Large intestine (tissue), 3 donors: Measurements from ENCODE around the gene ADK. TPM values are rescaled to one million over a fixed set of nuclear protein-coding genes. Genes with fewer than 3 reads are reported as not detected.

Source experiments
- DNase-seq, 2 donors: peaks; one replicate each; pipeline versions ENCODE4 v3.0.0 to v3.0.0-alpha.2; 2013
- H3K27ac ChIP-seq: one replicate; pipeline ENCODE4 v1.5.1; 2013; ENCODE audit warnings: low read length
- H3K27me3 ChIP-seq: 2 replicates; pipeline ENCODE4 v1.6.1; 2013; ENCODE audit warnings: low read length; ENCODE audit not compliant: control insufficient read depth, insufficient read depth
- H3K36me3 ChIP-seq: 2 replicates; pipeline ENCODE4 v1.6.1; 2013; ENCODE audit warnings: low read length; ENCODE audit not compliant: control insufficient read depth, insufficient read depth
- H3K4me1 ChIP-seq: one replicate; pipeline ENCODE4 v1.6.1; 2013; ENCODE audit warnings: low read length; ENCODE audit not compliant: control insufficient read depth, insufficient read depth
- H3K4me3 ChIP-seq: one replicate; pipeline ENCODE4 v1.5.1; 2013; ENCODE audit warnings: low read length
- H3K9me3 ChIP-seq: one replicate; pipeline ENCODE4 v1.6.1; 2013; ENCODE audit warnings: mild to moderate bottlenecking, low read depth, low read length, moderate library complexity; ENCODE audit not compliant: control insufficient read depth
- WGBS: methylation state at CpG from one replicate; pipeline ENCODE4 v1.1.5; 2013; ENCODE audit warnings: low lambda C conversion rate; ENCODE audit not compliant: insufficient coverage; 5-methylcytosine and 5-hydroxymethylcytosine counted together
- polyA plus RNA-seq: library from polyadenylated mRNA; unstranded; fragments of 120-200 nt; gene quantifications from one replicate; pipeline ENCODE4 v1.2.1, GENCODE V29; 2013

ADK gene
- polyA plus RNA-seq, 1 donor, result 30.1 TPM

GRCh38 chr10:74672430-74673165, 521.6 kb downstream of the ADK start:
- H3K36me3 ChIP-seq, result peaks cover 11% of the 10 kb centered on the region
- no peak for DNase-seq
- H3K4me1 ChIP-seq, result no peaks in the 10 kb centered on the region

GRCh38 chr10:74674927-74675326, 523.9 kb downstream of the ADK start:
- Histone ChIP-seq H3K27ac (no peak overlapping the region), H3K4me3 (no peak overlapping the region), H3K9me3 (peaks cover 8% of the 10 kb centered on the region), H3K36me3 (peaks cover 11% of the 10 kb centered on the region), H3K4me1 (no peaks in the 10 kb centered on the region), H3K27me3 (no peaks in the 10 kb centered on the region)
- DNase-seq, result no peak
- 100% methylated on average over 1 of the region's 1 CpG for WGBS

More at GRCh38 chr10:74672430-74673165, 521.6 kb downstream of the ADK start:
- Histone ChIP-seq H3K27ac (no peak overlapping the region), H3K27me3 (no peaks in the 10 kb centered on the region), H3K9me3 (peaks cover 8% of the 10 kb centered on the region), H3K4me3 (no peak overlapping the region)

GRCh38 chr10:74675484-74675883, 524.5 kb downstream of the ADK start:
- H3K4me1 ChIP-seq, result no peaks in the 10 kb centered on the region
- no peak overlapping the region for H3K4me3 ChIP-seq
- no peak for DNase-seq
- no peak overlapping the region for H3K27ac ChIP-seq
- peaks cover 11% of the 10 kb centered on the region for H3K36me3 ChIP-seq
- H3K9me3 ChIP-seq, result peaks cover 8% of the 10 kb centered on the region
- H3K27me3 ChIP-seq, result no peaks in the 10 kb centered on the region

- no peak overlapping the region for H3K4me3 ChIP-seq
- WGBS, result no CpG with 5 or more reads among the region's 1 CpG
- peaks cover 6% of the 10 kb centered on the region for H3K4me1 ChIP-seq
- peaks cover 8% of the 10 kb centered on the region for H3K9me3 ChIP-seq
- no peak for DNase-seq
- H3K36me3 ChIP-seq, result peaks cover 9% of the 10 kb centered on the region
- no peaks in the 10 kb centered on the region for H3K27me3 ChIP-seq
- H3K27ac ChIP-seq, result no peak overlapping the region
Observed at GRCh38 chr10:74677951-74678350, 526.9 kb downstream of the ADK start.

- Histone ChIP-seq H3K9me3 (no peaks in the 10 kb centered on the region), H3K27ac (peak overlapping the region; percentile 45), H3K4me3 (no peak overlapping the region), H3K4me1 (peaks cover 6% of the 10 kb centered on the region), H3K27me3 (no peaks in the 10 kb centered on the region), H3K36me3 (no peaks in the 10 kb centered on the region)
- WGBS, result 67% methylated on average over 1 of the region's 4 CpGs
- DNase-seq, result peak in 1 of 2 donors; percentile 57
Observed at GRCh38 chr10:74681917-74682627, 531.1 kb downstream of the ADK start.

GRCh38 chr10:74683067-74683466, 532.0 kb downstream of the ADK start:
- H3K27me3 ChIP-seq, result no peaks in the 10 kb centered on the region
- H3K4me1 ChIP-seq, result peaks cover 6% of the 10 kb centered on the region
- no peaks in the 10 kb centered on the region for H3K9me3 ChIP-seq
- H3K27ac ChIP-seq, result no peak overlapping the region
- DNase-seq, result peak in 1 of 2 donors; percentile 14
- no peaks in the 10 kb centered on the region for H3K36me3 ChIP-seq
- no peak overlapping the region for H3K4me3 ChIP-seq

GRCh38 chr10:74683621-74684364, 532.8 kb downstream of the ADK start:
- Histone ChIP-seq H3K4me1 (peaks cover 6% of the 10 kb centered on the region), H3K9me3 (no peaks in the 10 kb centered on the region), H3K27ac (no peak overlapping the region), H3K36me3 (no peaks in the 10 kb centered on the region), H3K4me3 (no peak overlapping the region), H3K27me3 (no peaks in the 10 kb centered on the region)
- peak in 1 of 2 donors; percentile 14 for DNase-seq
- WGBS, result 7% methylated on average over 3 of the region's 7 CpGs

GRCh38 chr10:74684462-74684861, 533.4 kb downstream of the ADK start:
- no peak overlapping the region for H3K27ac ChIP-seq
- 96% methylated on average over 4 of the region's 5 CpGs for WGBS
- no peak overlapping the region for H3K4me3 ChIP-seq
- DNase-seq, result no peak
- H3K27me3 ChIP-seq, result no peaks in the 10 kb centered on the region
- peaks cover 6% of the 10 kb centered on the region for H3K4me1 ChIP-seq
- H3K9me3 ChIP-seq, result no peaks in the 10 kb centered on the region
- H3K36me3 ChIP-seq, result no peaks in the 10 kb centered on the region

- no CpG with 5 or more reads among the region's 1 CpG for WGBS
Observed at GRCh38 chr10:74685564-74685963, 534.5 kb downstream of the ADK start.

GRCh38 chr10:74690393-74690792, 539.4 kb downstream of the ADK start:
- 93% methylated on average over 3 of the region's 4 CpGs for WGBS
- Histone ChIP-seq H3K27me3 (no peaks in the 10 kb centered on the region), H3K4me3 (no peak overlapping the region), H3K4me1 (no peaks in the 10 kb centered on the region), H3K36me3 (no peaks in the 10 kb centered on the region), H3K27ac (no peak overlapping the region), H3K9me3 (no peaks in the 10 kb centered on the region)
- no peak for DNase-seq

More at GRCh38 chr10:74685564-74685963, 534.5 kb downstream of the ADK start:
- DNase-seq, result no peak
- no peaks in the 10 kb centered on the region for H3K36me3 ChIP-seq
- no peak overlapping the region for H3K27ac ChIP-seq
- H3K27me3 ChIP-seq, result no peaks in the 10 kb centered on the region
- no peak overlapping the region for H3K4me3 ChIP-seq
- H3K4me1 ChIP-seq, result peaks cover 6% of the 10 kb centered on the region
- H3K9me3 ChIP-seq, result no peaks in the 10 kb centered on the region
